Neuronal stem cell (in vitro differentiated cells): ENCODE measurements around the gene PRPF19. TPM values are rescaled to one million over a fixed set of nuclear protein-coding genes. Genes with fewer than 3 reads are reported as not detected.

Experiments
- DNase-seq: peaks from one replicate; pipeline ENCODE4 v3.0.0-alpha.2; 2013; ENCODE audit warnings: low spot score
- H2AFZ ChIP-seq: one replicate; pipeline ENCODE4 v1.6.1; 2013; ENCODE audit warnings: mild to moderate bottlenecking, low read length, inconsistent platforms
- H2AK5ac ChIP-seq: 2 replicates; pipeline ENCODE4 v1.6.1; 2013; ENCODE audit warnings: low read depth, mild to moderate bottlenecking, inconsistent platforms, low read length, moderate library complexity, mixed read lengths
- H2BK120ac ChIP-seq: 2 replicates; pipeline ENCODE4 v1.6.1; 2013; ENCODE audit warnings: low read depth, mild to moderate bottlenecking, inconsistent platforms, low read length, moderate library complexity, mixed read lengths
- H2BK12ac ChIP-seq: one replicate; pipeline ENCODE4 v1.6.1; 2013; ENCODE audit warnings: low read length, inconsistent platforms
- H2BK15ac ChIP-seq: 2 replicates; pipeline ENCODE4 v1.6.1; 2013; ENCODE audit warnings: mild to moderate bottlenecking, low read length, inconsistent platforms, mixed read lengths
- H2BK5ac ChIP-seq: one replicate; pipeline ENCODE4 v1.6.1; 2013; ENCODE audit warnings: inconsistent platforms, mild to moderate bottlenecking, low read length, moderate library complexity
- H3K14ac ChIP-seq: one replicate; pipeline ENCODE4 v1.6.1; 2013; ENCODE audit warnings: low read length, inconsistent platforms
- H3K18ac ChIP-seq: 2 replicates; pipeline ENCODE4 v1.6.1; 2013; ENCODE audit warnings: low read length, inconsistent platforms
- H3K23ac ChIP-seq: 2 replicates; pipeline ENCODE4 v1.6.1; 2013; ENCODE audit warnings: low read depth, mild to moderate bottlenecking, mixed read lengths, low read length, inconsistent platforms; ENCODE audit not compliant: poor library complexity
- H3K27ac ChIP-seq: replicated peaks from 3 replicates; pipeline ENCODE4 v1.5.1; 2013; ENCODE audit warnings: low read length, inconsistent platforms
- H3K27me3 ChIP-seq, 3 experiments: 2 replicates each; pipeline ENCODE4 v1.6.1; 2013; ENCODE audit warnings: low read length in 3 of 3, mild to moderate bottlenecking in 2 of 3, inconsistent platforms in 1 of 3, low read depth in 1 of 3, mixed read lengths in 1 of 3, moderate library complexity in 1 of 3; ENCODE audit not compliant: control insufficient read depth in 3 of 3, insufficient read depth in 3 of 3
- H3K36me3 ChIP-seq, 2 donors: replicated peaks in 1 of 2; 2 replicates each; pipeline ENCODE4 v1.6.1; 2013; ENCODE audit warnings: low read length in 2 of 2; ENCODE audit not compliant: control insufficient read depth in 2 of 2, insufficient read depth in 2 of 2
- H3K4ac ChIP-seq: 2 replicates; pipeline ENCODE4 v1.6.1; 2013; ENCODE audit warnings: inconsistent platforms, mild to moderate bottlenecking, low read length, moderate library complexity
- H3K4me1 ChIP-seq, 2 donors: 1 replicate in 1 of 2; 2 replicates in 1 of 2; pipeline ENCODE4 v1.6.1; 2013; ENCODE audit warnings: low read length in 2 of 2, low read depth in 1 of 2; ENCODE audit not compliant: control insufficient read depth in 2 of 2, insufficient read depth in 1 of 2
- H3K4me2 ChIP-seq: one replicate; pipeline ENCODE4 v1.6.1; 2013; ENCODE audit warnings: mild to moderate bottlenecking, low read length, inconsistent platforms; ENCODE audit not compliant: insufficient read depth, poor library complexity, severe bottlenecking
- H3K4me3 ChIP-seq, 2 donors: 2 replicates each; pipeline ENCODE4 v1.5.1; 2013; ENCODE audit warnings: low read length in 2 of 2, mild to moderate bottlenecking in 2 of 2, inconsistent platforms in 1 of 2, moderate library complexity in 1 of 2
- H3K79me1 ChIP-seq: one replicate; pipeline ENCODE4 v1.6.1; 2013; ENCODE audit warnings: low read depth, mild to moderate bottlenecking, inconsistent platforms, low read length, moderate library complexity
- H3K9ac ChIP-seq: one replicate; pipeline ENCODE4 v1.6.1; 2013; ENCODE audit warnings: mild to moderate bottlenecking, low read depth, low read length, inconsistent platforms; ENCODE audit not compliant: poor library complexity
- H3K9me3 ChIP-seq, 2 donors: replicated peaks in 1 of 2; 2 replicates each; pipeline versions ENCODE3 to v1.6.1; 2013; ENCODE audit warnings: low read length in 2 of 2, mild to moderate bottlenecking in 2 of 2, inconsistent platforms in 1 of 2, low read depth in 1 of 2, mixed read lengths in 1 of 2, moderate library complexity in 1 of 2; ENCODE audit not compliant: control insufficient read depth in 2 of 2, insufficient read depth in 1 of 2
- H4K8ac ChIP-seq: one replicate; pipeline ENCODE4 v1.6.1; 2013; ENCODE audit warnings: low read depth, mild to moderate bottlenecking, inconsistent platforms, low read length, moderate library complexity
- H4K91ac ChIP-seq: one replicate; pipeline ENCODE4 v1.6.1; 2013; ENCODE audit warnings: low read length, low read depth, mild to moderate bottlenecking, inconsistent platforms; ENCODE audit not compliant: poor library complexity
- WGBS, 2 donors: extraction: QIAGEN DNeasy Blood & Tissue Kit; methylation state at CpG; one replicate each; pipeline ENCODE4 v1.1.7; 2013; ENCODE audit warnings: missing lambda C conversion rate in 2 of 2, mixed read lengths in 1 of 2; ENCODE audit not compliant: insufficient read length in 2 of 2, insufficient replicate concordance in 1 of 2; ENCODE audit errors: extremely low coverage in 2 of 2; 5-methylcytosine and 5-hydroxymethylcytosine counted together
- polyA plus RNA-seq, 2 experiments: library from polyadenylated mRNA; stranded (reverse); fragments of 200-250 nt; gene quantifications; one replicate each; pipeline ENCODE4 v1.2.3, GENCODE V29; 2013

The PRPF19 gene
- 80.3 TPM for polyA plus RNA-seq (2013, experiment 1 of 2)
- polyA plus RNA-seq (2013, experiment 2 of 2) = 77.6 TPM

DNA sequence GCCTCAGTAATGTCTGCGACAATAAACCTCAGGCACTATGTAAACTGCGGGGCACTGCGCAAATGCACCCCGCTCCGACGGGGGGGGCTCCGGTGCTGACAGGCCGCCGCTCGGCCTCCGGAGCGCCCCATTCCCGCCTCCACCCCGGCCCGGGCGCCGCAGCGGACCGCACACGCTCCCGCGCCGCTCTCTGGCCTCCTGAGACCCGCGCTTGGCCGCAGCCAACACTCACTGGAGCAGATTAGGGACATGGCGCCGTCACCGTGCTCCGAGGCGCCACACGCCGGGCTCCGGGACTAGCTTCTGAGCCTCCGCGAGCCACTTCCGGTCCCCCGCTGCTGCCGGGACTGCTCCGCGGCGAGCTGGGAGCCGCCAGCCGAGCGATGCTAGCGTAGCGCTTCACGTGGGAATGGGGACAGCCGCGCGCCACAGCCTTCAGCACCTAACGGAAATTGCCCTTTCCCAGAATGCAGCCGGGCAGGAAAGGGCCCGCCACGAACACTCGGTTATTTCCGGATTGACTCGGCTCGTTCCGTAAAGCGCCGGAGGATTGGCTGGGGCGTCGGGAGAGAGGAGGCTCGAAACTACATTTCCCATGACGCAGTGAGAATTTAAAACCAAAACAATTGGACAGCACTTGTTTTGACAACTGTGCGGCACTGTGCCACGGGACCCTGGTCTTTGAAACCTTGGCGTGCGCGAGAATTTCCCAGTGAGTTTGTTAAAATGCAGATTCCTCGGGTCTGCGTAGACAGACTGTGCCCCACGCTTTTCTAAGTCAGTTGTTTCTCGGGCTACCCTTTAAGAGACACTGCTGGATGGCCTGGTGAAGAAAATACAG is at the start of gene PRPF19:
PRPF19 (minus strand) TSS at position 454 of the 841 bp plus-strand sequence; CDS start at position 251, 203 bp downstream.
- peak within 1 kb of the TSS; percentile 89 for H3K27ac ChIP-seq
- no peaks in the 10 kb centered on the region for H3K9me3 ChIP-seq
- H3K23ac ChIP-seq = peak within 1 kb of the TSS; percentile 67
- peak within 1 kb of the TSS; percentile 77 to 99 for H3K4me3 ChIP-seq
- H3K9ac ChIP-seq = peak within 1 kb of the TSS; percentile 91
- no CpG with 5 or more reads among the region's 75 CpGs for WGBS, 2 donors
- H2AFZ ChIP-seq = peak within 1 kb of the TSS; percentile 82
- H3K14ac ChIP-seq = peak within 1 kb of the TSS; percentile 5
- H2BK5ac ChIP-seq = no peak within 1 kb of the TSS
- H3K4me2 ChIP-seq = peak within 1 kb of the TSS; percentile 55
- H3K18ac ChIP-seq = peak within 1 kb of the TSS; percentile 73
- H4K91ac ChIP-seq = no peak within 1 kb of the TSS
- peaks cover 0 to 2% (median 0%) of the 10 kb centered on the region in 3 experiments for H3K27me3 ChIP-seq
- no peak within 1 kb of the TSS for H4K8ac ChIP-seq
- H2BK15ac ChIP-seq = no peak within 1 kb of the TSS
- H3K4me1 ChIP-seq = peaks cover 6 to 13% of the 10 kb centered on the region in 2 donors
- no peak within 1 kb of the TSS for H2BK120ac ChIP-seq
- H3K36me3 ChIP-seq = peaks cover 20 to 39% of the 10 kb centered on the region in 2 donors
- peak; percentile 98 for DNase-seq
- H2BK12ac ChIP-seq = no peak within 1 kb of the TSS
- H3K79me1 ChIP-seq = peaks cover 11% of the 10 kb centered on the region
- no peak within 1 kb of the TSS for H3K4ac ChIP-seq
- no peak within 1 kb of the TSS for H2AK5ac ChIP-seq

DNA sequence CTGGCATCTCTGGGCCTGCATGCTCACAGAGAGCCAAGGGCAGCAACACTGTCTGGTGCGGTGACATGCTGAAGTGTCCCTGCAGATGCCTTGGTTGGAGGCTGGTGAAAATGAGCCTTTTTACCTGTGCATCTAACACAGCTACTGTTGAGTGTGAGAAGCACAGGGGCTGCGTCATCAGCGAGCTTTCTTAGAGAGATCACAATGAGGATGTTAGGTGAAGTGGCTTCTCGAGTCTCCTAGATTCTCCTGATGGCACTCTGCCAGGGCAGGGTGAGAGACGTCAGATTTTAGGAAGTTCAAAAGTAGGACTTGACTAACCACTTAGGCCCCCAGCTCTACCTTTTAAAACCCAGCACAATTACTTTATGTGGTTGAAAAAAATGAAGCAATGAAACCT is 49.2 kb upstream of the PRPF19 start:
- DNase-seq = no peak
- H3K9ac ChIP-seq = no peak overlapping the region
- no peak overlapping the region for H3K4ac ChIP-seq
- H3K4me2 ChIP-seq = no peak overlapping the region
- no peak overlapping the region for H3K4me3 ChIP-seq
- no peak overlapping the region for H2AFZ ChIP-seq
- H3K23ac ChIP-seq = no peak overlapping the region
- H3K27me3 ChIP-seq = peaks cover 3 to 12% (median 6%) of the 10 kb centered on the region in 3 experiments
- no peak overlapping the region for H4K8ac ChIP-seq
- no peak overlapping the region for H2BK5ac ChIP-seq
- H2AK5ac ChIP-seq = peak overlapping the region; percentile 80
- H2BK15ac ChIP-seq = no peak overlapping the region
- H2BK12ac ChIP-seq = no peak overlapping the region
- no peaks in the 10 kb centered on the region for H3K36me3 ChIP-seq
- H3K9me3 ChIP-seq = no peaks in the 10 kb centered on the region
- H3K18ac ChIP-seq = peak overlapping the region; percentile 4
- H3K14ac ChIP-seq = no peak overlapping the region
- H3K27ac ChIP-seq = no peak overlapping the region
- peaks cover 9 to 10% of the 10 kb centered on the region in 2 donors for H3K4me1 ChIP-seq
- WGBS, 2 donors = no CpG with 5 or more reads among the region's 5 CpGs
- no peak overlapping the region for H2BK120ac ChIP-seq
- no peak overlapping the region for H4K91ac ChIP-seq
- H3K79me1 ChIP-seq = peaks cover 2% of the 10 kb centered on the region

DNA sequence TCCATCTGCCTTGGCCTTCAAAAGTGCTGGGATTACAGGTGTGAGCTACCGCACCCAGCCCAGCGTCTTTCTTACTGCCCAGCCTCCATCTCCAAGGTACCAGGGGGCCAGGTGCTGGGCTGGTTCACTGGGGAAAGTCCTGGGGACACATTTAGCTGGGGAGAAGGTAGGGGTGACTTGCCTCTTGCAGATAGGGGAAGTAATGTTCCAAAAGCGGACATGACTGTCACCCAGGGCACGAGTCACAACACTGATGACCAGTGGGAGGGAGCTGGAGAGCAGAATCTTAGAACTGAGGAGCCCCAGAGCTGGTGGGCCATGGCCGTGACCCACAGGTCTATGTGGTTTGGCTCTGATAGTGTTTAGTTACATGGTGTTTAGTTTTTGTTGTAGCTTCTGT is 48.0 kb upstream of the PRPF19 start:
- Histone ChIP-seq H3K4me2 (no peak overlapping the region), H3K18ac (no peak overlapping the region), H3K27me3 (peaks cover 2 to 17% (median 3%) of the 10 kb centered on the region in 3 experiments), H2BK120ac (no peak overlapping the region), H2AK5ac (no peak overlapping the region), H3K36me3 (no peaks in the 10 kb centered on the region), H3K4me1 (peaks cover 10 to 11% of the 10 kb centered on the region in 2 donors), H3K4ac (no peak overlapping the region), H3K9ac (no peak overlapping the region), H3K4me3 (no peak overlapping the region), H3K23ac (no peak overlapping the region), H2AFZ (no peak overlapping the region), H4K8ac (no peak overlapping the region), H3K79me1 (peaks cover 2% of the 10 kb centered on the region), H3K9me3 (no peaks in the 10 kb centered on the region), H2BK15ac (peak overlapping the region; percentile 1), H2BK12ac (no peak overlapping the region), H3K14ac (no peak overlapping the region), H3K27ac (no peak overlapping the region), H2BK5ac (no peak overlapping the region), H4K91ac (no peak overlapping the region)
- WGBS, 2 donors = no CpG with 5 or more reads among the region's 5 CpGs
- DNase-seq = no peak

DNA sequence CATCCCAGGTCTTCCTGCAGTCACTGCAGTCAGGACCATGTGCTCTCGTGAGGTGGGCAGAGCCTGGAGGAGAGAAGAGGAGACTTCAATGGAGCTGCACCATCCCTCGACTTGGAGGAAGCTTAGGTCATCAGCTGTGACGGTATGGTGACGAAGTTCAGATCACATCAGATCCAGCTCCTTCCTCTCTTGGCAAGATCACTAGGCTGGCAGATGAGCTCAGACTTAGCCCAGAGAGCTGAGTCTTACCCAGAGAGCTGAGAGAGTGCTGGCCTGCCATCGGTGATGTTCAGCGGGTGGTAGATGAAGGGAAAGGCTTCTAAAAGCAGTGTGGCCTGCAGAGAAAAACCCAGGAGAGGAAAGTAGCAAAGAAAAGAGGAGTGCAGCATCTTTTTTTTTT is 47.4 kb upstream of the PRPF19 start:
- Histone ChIP-seq H2AFZ (peak overlapping the region; percentile 59), H3K79me1 (peaks cover 2% of the 10 kb centered on the region), H2AK5ac (no peak overlapping the region), H3K18ac (no peak overlapping the region), H2BK120ac (no peak overlapping the region), H2BK15ac (no peak overlapping the region), H4K91ac (no peak overlapping the region), H3K14ac (no peak overlapping the region), H2BK5ac (no peak overlapping the region), H3K4me2 (no peak overlapping the region), H3K9me3 (no peaks in the 10 kb centered on the region), H3K27ac (no peak overlapping the region), H3K4me3 (no peak overlapping the region), H3K9ac (no peak overlapping the region), H3K27me3 (peaks cover 2 to 17% (median 3%) of the 10 kb centered on the region in 3 experiments), H3K23ac (no peak overlapping the region), H3K4me1 (peaks cover 10 to 11% of the 10 kb centered on the region in 2 donors), H3K4ac (no peak overlapping the region), H4K8ac (no peak overlapping the region), H3K36me3 (no peaks in the 10 kb centered on the region), H2BK12ac (no peak overlapping the region)
- DNase-seq = no peak
- no CpG with 5 or more reads among the region's 6 CpGs for WGBS, 2 donors
